ENCODE results near the gene SULT2B1.

The SULT2B1 gene

GRCh38 chr19:48544856-48545750 lies 6.9 kb upstream of the SULT2B1 start:
- TF ChIP-seq, protein P1, sequence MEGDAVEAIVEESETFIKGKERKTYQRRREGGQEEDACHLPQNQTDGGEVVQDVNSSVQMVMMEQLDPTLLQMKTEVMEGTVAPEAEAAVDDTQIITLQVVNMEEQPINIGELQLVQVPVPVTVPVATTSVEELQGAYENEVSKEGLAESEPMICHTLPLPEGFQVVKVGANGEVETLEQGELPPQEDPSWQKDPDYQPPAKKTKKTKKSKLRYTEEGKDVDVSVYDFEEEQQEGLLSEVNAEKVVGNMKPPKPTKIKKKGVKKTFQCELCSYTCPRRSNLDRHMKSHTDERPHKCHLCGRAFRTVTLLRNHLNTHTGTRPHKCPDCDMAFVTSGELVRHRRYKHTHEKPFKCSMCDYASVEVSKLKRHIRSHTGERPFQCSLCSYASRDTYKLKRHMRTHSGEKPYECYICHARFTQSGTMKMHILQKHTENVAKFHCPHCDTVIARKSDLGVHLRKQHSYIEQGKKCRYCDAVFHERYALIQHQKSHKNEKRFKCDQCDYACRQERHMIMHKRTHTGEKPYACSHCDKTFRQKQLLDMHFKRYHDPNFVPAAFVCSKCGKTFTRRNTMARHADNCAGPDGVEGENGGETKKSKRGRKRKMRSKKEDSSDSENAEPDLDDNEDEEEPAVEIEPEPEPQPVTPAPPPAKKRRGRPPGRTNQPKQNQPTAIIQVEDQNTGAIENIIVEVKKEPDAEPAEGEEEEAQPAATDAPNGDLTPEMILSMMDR (IDR thresholded peaks at IDR 0.05; ENCODE audit: low read depth, low read length, missing control alignments), result no peak
- H3K36me3 ChIP-seq (replicated peaks), result no peaks in the 10 kb centered on the region
- in situ Hi-C loops (cut with HindIII; ENCODE audit: low pct_ligation_motif_present, low sequenced_read_pairs), result no loop called here
- no peak for DNase-seq
- no peak overlapping the region for H3K4me3 ChIP-seq (ENCODE audit: low read depth, low read length)
- no peak overlapping the region for H3K27ac ChIP-seq
- no peaks in the 10 kb centered on the region for H3K27me3 ChIP-seq (replicated peaks)

GRCh38 chr19:48547722-48548121 lies 4.2 kb upstream of the SULT2B1 start:
- in situ Hi-C loops (cut with HindIII; ENCODE audit: low pct_ligation_motif_present, low sequenced_read_pairs), result no loop called here
- H3K27ac ChIP-seq, result no peak overlapping the region
- no peaks in the 10 kb centered on the region for H3K36me3 ChIP-seq (replicated peaks)
- DNase-seq, result no peak
- no peak overlapping the region for H3K4me3 ChIP-seq (ENCODE audit: low read depth, low read length)
- TF ChIP-seq, protein P1 (IDR thresholded peaks at IDR 0.05; ENCODE audit: low read depth, low read length, missing control alignments), result no peak
- H3K27me3 ChIP-seq (replicated peaks), result no peaks in the 10 kb centered on the region

- in situ Hi-C loops (cut with HindIII; ENCODE audit: low pct_ligation_motif_present, low sequenced_read_pairs), result no loop called here
- TF ChIP-seq, protein P1 (IDR thresholded peaks at IDR 0.05; ENCODE audit: low read depth, low read length, missing control alignments), result no peak
These were observed 3.6 kb upstream of the SULT2B1 start for GRCh38 chr19:48548253-48548911.

DNA sequence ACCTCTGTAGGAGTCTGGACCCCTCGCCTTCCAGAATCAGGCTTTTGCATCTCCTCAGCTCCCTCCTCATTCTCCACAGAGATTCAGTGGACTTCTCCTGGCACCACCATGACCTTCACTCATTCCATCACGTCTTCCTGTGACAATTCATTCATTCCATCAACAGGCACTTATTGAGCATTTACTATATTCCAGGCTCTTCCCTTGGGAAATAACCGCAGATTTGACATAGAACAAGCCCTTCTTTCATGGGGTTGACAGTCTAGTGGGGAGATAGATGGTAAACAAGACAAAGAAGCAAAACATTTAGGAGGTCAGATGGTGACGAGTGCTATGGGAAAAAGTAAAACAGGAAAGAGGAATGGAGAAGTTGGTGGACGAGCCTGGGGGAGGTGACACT lies 2.6 kb upstream of the SULT2B1 start:
- no peaks in the 10 kb centered on the region for H3K27me3 ChIP-seq (replicated peaks)
- DNase-seq, result no peak
- no peak overlapping the region for H3K4me3 ChIP-seq (ENCODE audit: low read depth, low read length)
- TF ChIP-seq, protein P1 (IDR thresholded peaks at IDR 0.05; ENCODE audit: low read depth, low read length, missing control alignments), result no peak
- H3K36me3 ChIP-seq (replicated peaks), result no peaks in the 10 kb centered on the region
- no peak overlapping the region for H3K27ac ChIP-seq
- in situ Hi-C loops (cut with HindIII; ENCODE audit: low pct_ligation_motif_present, low sequenced_read_pairs), result no loop called here

More at GRCh38 chr19:48548253-48548911, 3.6 kb upstream of the SULT2B1 start:
- no peaks in the 10 kb centered on the region for H3K36me3 ChIP-seq (replicated peaks)
- H3K27ac ChIP-seq, result no peak overlapping the region
- H3K27me3 ChIP-seq (replicated peaks), result no peaks in the 10 kb centered on the region
- no peak for DNase-seq
- no peak overlapping the region for H3K4me3 ChIP-seq (ENCODE audit: low read depth, low read length)

DNA sequence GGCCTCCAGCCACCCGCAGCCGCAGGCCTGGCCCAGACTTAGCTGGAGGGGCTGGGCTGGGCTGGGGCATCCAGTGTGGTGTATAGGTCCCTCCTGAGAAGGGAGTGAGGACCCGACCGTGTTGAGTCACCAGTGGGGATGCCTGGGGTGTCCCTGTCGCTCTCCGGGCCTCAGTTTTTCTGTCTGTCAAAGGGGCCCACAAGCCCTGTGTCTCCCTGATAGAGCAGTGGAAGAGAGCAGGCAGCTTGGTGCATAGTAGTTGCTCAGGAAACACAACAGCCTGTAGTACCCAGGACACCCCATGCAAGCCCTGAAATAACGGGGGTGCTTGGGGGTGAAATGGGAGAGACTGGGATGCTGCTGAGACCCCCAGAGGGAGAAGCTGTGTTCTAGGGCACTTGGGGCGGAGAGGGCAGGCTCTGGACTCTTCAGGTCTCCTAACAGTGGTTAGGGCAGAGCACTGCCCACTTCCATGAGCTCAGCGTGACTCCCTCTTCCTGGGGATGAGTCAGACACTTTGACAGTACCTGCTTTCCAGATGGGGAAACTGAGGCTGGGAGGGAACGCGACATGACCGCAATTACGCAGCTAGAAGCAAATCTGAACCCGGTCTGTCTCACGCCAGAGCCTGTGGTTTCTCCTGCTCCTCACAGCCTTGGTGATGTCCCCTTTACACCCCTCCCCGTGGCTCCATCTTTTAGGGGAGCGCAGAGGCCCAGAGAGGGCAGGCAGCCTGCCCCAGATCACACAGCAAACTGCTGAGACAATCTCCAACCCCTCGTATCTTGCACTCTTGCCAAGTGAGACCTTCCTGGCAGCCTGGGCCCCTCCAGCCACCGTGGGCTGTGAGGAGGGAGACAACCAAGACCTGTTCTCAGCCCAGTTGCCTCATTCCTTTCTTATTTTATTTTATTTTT lies 692 bp downstream of the SULT2B1 start:
- Histone ChIP-seq H3K27me3 (replicated peaks) (no peaks in the 10 kb centered on the region), H3K36me3 (replicated peaks) (no peaks in the 10 kb centered on the region), H3K27ac (no peak overlapping the region), H3K4me3 (ENCODE audit: low read depth, low read length) (no peak overlapping the region)
- DNase-seq, result no peak
- TF ChIP-seq, protein P1 (IDR thresholded peaks at IDR 0.05; ENCODE audit: low read depth, low read length, missing control alignments), result no peak
- in situ Hi-C loops (cut with HindIII; ENCODE audit: low pct_ligation_motif_present, low sequenced_read_pairs), result no loop called here
